PC-3 (cell line): ENCODE data around the gene ZNF275. TPM values are rescaled to one million over a fixed set of nuclear protein-coding genes. Genes with fewer than 3 reads are reported as not detected.

Experiments
- ATAC-seq: fragments of 200-7000 bp; cut with Tn5 transposase; 2 replicates; pipeline ENCODE4 v1.9.1; 2020; ENCODE audit warnings: mild to moderate bottlenecking, moderate library complexity
- BruUV-seq: library from RNA; stranded (reverse); fragments of 400-500 nt; replicated peaks from 2 replicates; lab custom pipeline; 2021; lab: Mats Ljungman, UMichigan
- CTCF ChIA-PET: fragments of 300-600 bp; sonication (Branson Sonifier 250); formaldehyde crosslinking; loops from one replicate; lab custom pipeline; 2022; ENCODE audit warnings: antibody characterized with exemption; lab: Charles Lee
- POLR2A ChIA-PET: fragments of 300-600 bp; sonication (Branson Sonifier 250); formaldehyde crosslinking; loops from one replicate; lab custom pipeline; 2022; ENCODE audit warnings: antibody characterized with exemption; ENCODE audit not compliant: unreplicated experiment; lab: Charles Lee
- DNase-seq: peaks from one replicate; pipeline ENCODE4 v3.0.0-alpha.2; 2015
- H2AFZ ChIP-seq: fragments of 300-600 bp; sonication (generic); 2 replicates; pipeline ENCODE4 v1.6.0; 2016; ENCODE audit warnings: antibody characterized with exemption, low read length
- H3F3A ChIP-seq: fragments of 300-600 bp; sonication (generic); one replicate; pipeline ENCODE4 v1.6.0; 2017; ENCODE audit warnings: antibody characterized with exemption, low read length, control low read depth, mild to moderate bottlenecking; ENCODE audit not compliant: unreplicated experiment
- H3K27ac ChIP-seq: fragments of 300-600 bp; sonication (generic); 2 replicates; pipeline ENCODE4 v1.5.1; 2016; ENCODE audit warnings: mild to moderate bottlenecking, low read length
- H3K27me3 ChIP-seq: fragments of 300-600 bp; sonication (generic); 2 replicates; pipeline ENCODE4 v1.6.1; 2016; ENCODE audit warnings: low read length, mixed read lengths
- H3K36me3 ChIP-seq: fragments of 300-600 bp; sonication (generic); 2 replicates; pipeline ENCODE4 v1.6.1; 2016; ENCODE audit warnings: low read depth, mixed run types, low read length, mixed read lengths
- H3K4me1 ChIP-seq: fragments of 300-600 bp; sonication (generic); 2 replicates; pipeline ENCODE4 v1.5.1; 2016; ENCODE audit warnings: low read length; ENCODE audit not compliant: insufficient read depth
- H3K4me2 ChIP-seq: fragments of 300-600 bp; sonication (generic); 2 replicates; pipeline ENCODE4 v1.6.0; 2016; ENCODE audit warnings: low read length
- H3K4me3 ChIP-seq: fragments of 300-600 bp; sonication (generic); 2 replicates; pipeline ENCODE4 v1.5.1; 2016; ENCODE audit warnings: mild to moderate bottlenecking, low read length, mixed read lengths
- H3K79me2 ChIP-seq: fragments of 300-600 bp; sonication (generic); 2 replicates; pipeline ENCODE4 v1.6.1; 2017; ENCODE audit warnings: low read length, mixed read lengths
- H3K9ac ChIP-seq: fragments of 300-600 bp; sonication (generic); 2 replicates; pipeline ENCODE4 v1.6.0; 2016; ENCODE audit warnings: mild to moderate bottlenecking, low read length
- H3K9me2 ChIP-seq: fragments of 300-600 bp; sonication (generic); replicated peaks from 2 replicates; pipeline ENCODE4 v1.6.1; 2016; ENCODE audit warnings: mixed run types, low read length, mixed read lengths
- H3K9me3 ChIP-seq: fragments of 300-600 bp; sonication (generic); 2 replicates; pipeline ENCODE4 v1.6.1; 2016; ENCODE audit warnings: low read length, mixed read lengths
- H4K20me1 ChIP-seq: fragments of 300-600 bp; sonication (generic); 2 replicates; pipeline ENCODE4 v1.6.1; 2016; ENCODE audit warnings: low read length, mixed read lengths
- EZH2 ChIP-seq: fragments of 300-600 bp; sonication (generic); IDR thresholded peaks from one replicate; pipeline ENCODE4 v1.6.1; 2017; ENCODE audit warnings: antibody characterized with exemption, mild to moderate bottlenecking, low read length; ENCODE audit not compliant: unreplicated experiment
- EZH2phosphoT487 ChIP-seq: fragments of 300-600 bp; sonication (generic); IDR thresholded peaks from 2 replicates; pipeline ENCODE4 v1.6.1; 2018; ENCODE audit warnings: mild to moderate bottlenecking, antibody characterized with exemption, low read length, borderline replicate concordance
- intact Hi-C: fragments of 100-400 bp; cut with micrococcal nuclease; formaldehyde crosslinking; loops from 2 replicates; pipeline ENCODE4 v1.9.0; 2023
- total RNA-seq: library from RNA; depleted of rRNA; stranded (reverse); fragments of >200 nt; gene quantifications from 2 replicates; pipeline ENCODE4 v1.2.3, GENCODE V29; 2014
- TF ChIP-seq, protein P1 (sequence below): fragments of 300-600 bp; sonication (generic); conservative IDR thresholded peaks from 2 replicates; pipeline ENCODE4 v1.5.1; 2017; ENCODE audit warnings: antibody characterized with exemption, low read depth, mild to moderate bottlenecking, low read length

ZNF275 gene
- total RNA-seq, 1 experiment from 2014 or later = 7.1 TPM

GRCh38 chrX:153349952-153350351 lies 16.0 kb downstream of the ZNF275 start:
- Histone ChIP-seq H2AFZ (no peak overlapping the region), H3K27ac (no peak overlapping the region), H4K20me1 (no peaks in the 10 kb centered on the region), H3K9me2 (no peaks in the 10 kb centered on the region), H3K4me1 (no peaks in the 10 kb centered on the region), H3K4me3 (no peak overlapping the region), H3K9me3 (no peaks in the 10 kb centered on the region), H3K4me2 (no peak overlapping the region), H3K36me3 (no peaks in the 10 kb centered on the region; the same call in 1 of the 2 replicates), H3K9ac (no peak overlapping the region), H3K79me2 (no peaks in the 10 kb centered on the region), H3F3A (no peaks in the 10 kb centered on the region), H3K27me3 (no peaks in the 10 kb centered on the region)
- ATAC-seq (no peak), DNase-seq (no peak)
- TF ChIP-seq, protein P1, sequence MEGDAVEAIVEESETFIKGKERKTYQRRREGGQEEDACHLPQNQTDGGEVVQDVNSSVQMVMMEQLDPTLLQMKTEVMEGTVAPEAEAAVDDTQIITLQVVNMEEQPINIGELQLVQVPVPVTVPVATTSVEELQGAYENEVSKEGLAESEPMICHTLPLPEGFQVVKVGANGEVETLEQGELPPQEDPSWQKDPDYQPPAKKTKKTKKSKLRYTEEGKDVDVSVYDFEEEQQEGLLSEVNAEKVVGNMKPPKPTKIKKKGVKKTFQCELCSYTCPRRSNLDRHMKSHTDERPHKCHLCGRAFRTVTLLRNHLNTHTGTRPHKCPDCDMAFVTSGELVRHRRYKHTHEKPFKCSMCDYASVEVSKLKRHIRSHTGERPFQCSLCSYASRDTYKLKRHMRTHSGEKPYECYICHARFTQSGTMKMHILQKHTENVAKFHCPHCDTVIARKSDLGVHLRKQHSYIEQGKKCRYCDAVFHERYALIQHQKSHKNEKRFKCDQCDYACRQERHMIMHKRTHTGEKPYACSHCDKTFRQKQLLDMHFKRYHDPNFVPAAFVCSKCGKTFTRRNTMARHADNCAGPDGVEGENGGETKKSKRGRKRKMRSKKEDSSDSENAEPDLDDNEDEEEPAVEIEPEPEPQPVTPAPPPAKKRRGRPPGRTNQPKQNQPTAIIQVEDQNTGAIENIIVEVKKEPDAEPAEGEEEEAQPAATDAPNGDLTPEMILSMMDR = no peak
- TF ChIP-seq EZH2phosphoT487 = no peak
- no peak for TF ChIP-seq EZH2
- BruUV-seq = no TSS peak
- ChIA-PET POLR2A (no interaction called here), CTCF (no interaction called here)
- intact Hi-C loops = no loop called here

DNA sequence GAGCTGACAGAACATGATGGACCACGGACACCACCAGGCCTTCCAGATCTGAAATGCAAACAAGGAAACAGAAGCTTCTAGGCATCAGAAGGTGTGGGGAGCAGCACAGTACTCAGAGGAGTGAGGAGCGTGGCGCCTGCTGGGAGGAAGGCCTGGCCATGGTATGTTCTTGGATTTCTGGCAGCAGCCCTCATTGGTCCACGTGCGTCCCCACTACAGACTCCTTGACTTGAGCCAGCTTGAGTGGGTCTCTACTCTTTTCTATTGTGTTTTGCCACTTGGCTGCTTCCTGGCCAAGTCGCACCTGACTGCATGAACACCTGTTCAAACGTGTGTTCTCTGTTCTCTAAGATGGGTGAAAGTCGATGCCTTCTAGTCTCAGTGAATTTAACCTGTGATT lies 18.0 kb downstream of the ZNF275 start:
- CTCF ChIA-PET = no interaction called here
- no peak overlapping the region for H3K4me2 ChIP-seq

DNA sequence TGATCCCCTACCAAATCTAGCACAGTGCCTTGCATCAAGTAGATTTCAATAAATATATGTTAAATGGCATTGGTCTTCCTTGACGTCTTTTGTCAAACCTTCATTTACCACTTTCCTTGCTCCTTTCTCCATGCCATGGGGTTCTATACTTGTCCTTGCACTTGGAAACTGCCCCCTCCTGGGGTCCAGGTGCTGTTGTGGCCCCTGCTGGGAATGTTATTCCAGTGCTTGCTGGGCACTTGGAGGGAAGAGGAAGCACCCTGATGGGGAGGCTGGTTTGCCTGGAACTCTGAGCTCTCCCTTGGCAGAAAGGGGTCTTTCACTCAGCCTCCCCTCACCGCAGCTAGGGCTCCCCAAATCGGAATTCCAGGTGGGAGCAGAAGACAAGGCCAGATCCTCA lies 18.9 kb downstream of the ZNF275 start:
- Histone ChIP-seq H3K4me3 (no peak overlapping the region), H3K9me3 (no peaks in the 10 kb centered on the region), H3K27ac (no peak overlapping the region), H2AFZ (no peak overlapping the region), H3K4me1 (no peaks in the 10 kb centered on the region), H3K9ac (no peak overlapping the region), H3K4me2 (no peak overlapping the region), H3K79me2 (no peaks in the 10 kb centered on the region), H3K9me2 (no peaks in the 10 kb centered on the region), H3K36me3 (no peaks in the 10 kb centered on the region; the same call in 1 of the 2 replicates), H4K20me1 (no peaks in the 10 kb centered on the region), H3F3A (no peaks in the 10 kb centered on the region), H3K27me3 (no peaks in the 10 kb centered on the region)
- BruUV-seq = no TSS peak
- TF ChIP-seq, protein P1 = no peak
- TF ChIP-seq EZH2 (no peak), EZH2phosphoT487 (no peak)
- no peak for ATAC-seq
- no peak for DNase-seq
- intact Hi-C loops = no loop called here
- POLR2A ChIA-PET = no interaction called here
- CTCF ChIA-PET = no interaction called here

More for the DNA sequence above, 18.0 kb downstream of the ZNF275 start:
- Histone ChIP-seq H3K27me3 (no peaks in the 10 kb centered on the region), H3K36me3 (no peaks in the 10 kb centered on the region; the same call in 1 of the 2 replicates), H3F3A (no peaks in the 10 kb centered on the region), H3K9ac (no peak overlapping the region), H3K4me1 (no peaks in the 10 kb centered on the region), H3K79me2 (no peaks in the 10 kb centered on the region), H3K9me3 (no peaks in the 10 kb centered on the region), H3K27ac (no peak overlapping the region), H3K4me3 (no peak overlapping the region), H3K9me2 (no peaks in the 10 kb centered on the region), H4K20me1 (no peaks in the 10 kb centered on the region), H2AFZ (no peak overlapping the region)
- DNase-seq (no peak), ATAC-seq (no peak)
- no TSS peak for BruUV-seq
- POLR2A ChIA-PET = no interaction called here
- intact Hi-C loops = no loop called here
- no peak for TF ChIP-seq EZH2
